IMR-90 (cell line): ENCODE data around the gene ARHGAP45. TPM values are rescaled to one million over a fixed set of nuclear protein-coding genes. Genes with fewer than 3 reads are reported as not detected.

ENCODE experiments used
- ATAC-seq: fragments of 200-7000 bp; cut with Tn5 transposase; 2 replicates; pipeline ENCODE4 v1.9.1; 2020; ENCODE audit warnings: low read depth, mild to moderate bottlenecking, moderate library complexity
- BruUV-seq: library from RNA; stranded (reverse); fragments of 400-500 nt; replicated peaks from 2 replicates; lab custom pipeline; 2021; lab: Mats Ljungman, UMichigan
- CTCF ChIA-PET: fragments of 300-600 bp; formaldehyde crosslinking; extraction: SDS; loops from one replicate; lab custom pipeline; 2021; ENCODE audit warnings: antibody characterized with exemption; lab: Yijun Ruan, JAX
- POLR2A ChIA-PET: fragments of 300-600 bp; sonication (Branson Sonifier 250); formaldehyde crosslinking; loops from one replicate; lab custom pipeline; 2022; ENCODE audit warnings: antibody characterized with exemption; ENCODE audit not compliant: unreplicated experiment; lab: Charles Lee
- DNase-seq: peaks from one replicate; pipeline ENCODE4 v3.0.0; 2013
- H2AFZ ChIP-seq: replicated peaks from 2 replicates; pipeline ENCODE3; 2013; ENCODE audit warnings: low read length, mild to moderate bottlenecking; ENCODE audit not compliant: poor library complexity
- H2AK5ac ChIP-seq: 2 replicates; pipeline ENCODE4 v1.6.1; 2013; ENCODE audit warnings: low read depth, low read length, inconsistent platforms
- H2AK9ac ChIP-seq: replicated peaks from 2 replicates; pipeline ENCODE3; 2013; ENCODE audit warnings: mild to moderate bottlenecking, low read depth, low read length, moderate library complexity; ENCODE audit not compliant: poor library complexity
- H2BK120ac ChIP-seq: 2 replicates; pipeline ENCODE4 v1.6.1; 2013; ENCODE audit warnings: low read depth, low read length, inconsistent platforms
- H2BK15ac ChIP-seq: 3 replicates; pipeline ENCODE4 v1.6.1; 2013; ENCODE audit warnings: low read depth, low read length, inconsistent platforms
- H2BK20ac ChIP-seq: 2 replicates; pipeline ENCODE4 v1.6.1; 2013; ENCODE audit warnings: low read depth, mild to moderate bottlenecking, inconsistent platforms, low read length, moderate library complexity
- H2BK5ac ChIP-seq: 2 replicates; pipeline ENCODE4 v1.6.1; 2013; ENCODE audit warnings: mild to moderate bottlenecking, low read depth, low read length, inconsistent platforms; ENCODE audit not compliant: poor library complexity, severe bottlenecking
- H3K14ac ChIP-seq: replicated peaks from 2 replicates; pipeline ENCODE4 v1.6.1; 2013; ENCODE audit warnings: low read depth, low read length, inconsistent platforms
- H3K18ac ChIP-seq: 2 replicates; pipeline ENCODE4 v1.6.1; 2013; ENCODE audit warnings: low read depth, low read length, control low read depth
- H3K23ac ChIP-seq: 2 replicates; pipeline ENCODE4 v1.6.1; 2013; ENCODE audit warnings: low read depth, low read length, inconsistent platforms
- H3K27ac ChIP-seq: 2 replicates; pipeline ENCODE4 v1.5.1; 2013; ENCODE audit warnings: mild to moderate bottlenecking, control low read depth, low read length; ENCODE audit not compliant: insufficient read depth
- H3K27me3 ChIP-seq: 2 replicates; pipeline ENCODE4 v1.6.1; 2013; ENCODE audit warnings: low read length; ENCODE audit not compliant: control insufficient read depth, insufficient read depth
- H3K36me3 ChIP-seq: 2 replicates; pipeline ENCODE4 v1.6.1; 2013; ENCODE audit warnings: low read length, mixed read lengths; ENCODE audit not compliant: control insufficient read depth, insufficient read depth
- H3K4ac ChIP-seq: 2 replicates; pipeline ENCODE4 v1.6.1; 2013; ENCODE audit warnings: low read depth, low read length, inconsistent platforms
- H3K4me1 ChIP-seq: 2 replicates; pipeline ENCODE4 v1.6.1; 2013; ENCODE audit warnings: low read length, mixed read lengths; ENCODE audit not compliant: control insufficient read depth, insufficient read depth
- H3K4me2 ChIP-seq: 2 replicates; pipeline ENCODE4 v1.6.1; 2013; ENCODE audit warnings: low read depth, mild to moderate bottlenecking, control low read depth, low read length, moderate library complexity
- H3K4me3 ChIP-seq: 2 replicates; pipeline ENCODE4 v1.5.1; 2013; ENCODE audit warnings: low read depth, mild to moderate bottlenecking, control low read depth, low read length, moderate library complexity; ENCODE audit not compliant: insufficient read depth
- H3K56ac ChIP-seq: 2 replicates; pipeline ENCODE4 v1.6.1; 2013; ENCODE audit warnings: low read length, inconsistent platforms; ENCODE audit not compliant: insufficient read depth; ENCODE audit errors: extremely low read depth
- H3K79me1 ChIP-seq, 2 experiments: 2 replicates each; pipeline ENCODE4 v1.6.1; 2013; ENCODE audit warnings: low read length in 2 of 2, inconsistent platforms in 1 of 2, low read depth in 1 of 2
- H3K9ac ChIP-seq: 2 replicates; pipeline ENCODE4 v1.6.1; 2013; ENCODE audit warnings: low read depth, low read length, control low read depth
- H3K9me1 ChIP-seq: 2 replicates; pipeline ENCODE4 v1.6.1; 2013; ENCODE audit warnings: low read length, inconsistent platforms; ENCODE audit not compliant: insufficient read depth
- H3K9me3 ChIP-seq: 2 replicates; pipeline ENCODE4 v1.6.1; 2013; ENCODE audit warnings: low read length; ENCODE audit not compliant: control insufficient read depth, insufficient read depth
- H4K20me1 ChIP-seq: 2 replicates; pipeline ENCODE4 v1.6.1; 2013; ENCODE audit warnings: low read length, inconsistent platforms; ENCODE audit not compliant: insufficient read depth
- H4K5ac ChIP-seq: 2 replicates; pipeline ENCODE4 v1.6.1; 2013; ENCODE audit warnings: mild to moderate bottlenecking, low read depth, low read length, control low read depth
- H4K8ac ChIP-seq, 2 experiments: 2 replicates each; pipeline ENCODE4 v1.6.1; 2013; ENCODE audit warnings: low read depth in 2 of 2, low read length in 2 of 2, control low read depth in 1 of 2, inconsistent platforms in 1 of 2
- H4K91ac ChIP-seq: 2 replicates; pipeline ENCODE4 v1.6.1; 2013; ENCODE audit warnings: low read depth, low read length, inconsistent platforms; ENCODE audit not compliant: insufficient read depth
- BHLHE40 ChIP-seq: fragments of 150-350 bp; IDR thresholded peaks from 2 replicates; pipeline ENCODE4 v1.6.1; 2016; ENCODE audit warnings: mild to moderate bottlenecking, low read depth, low read length
- CHD1 ChIP-seq: IDR thresholded peaks from 2 replicates; pipeline ENCODE4 v1.6.1; 2012; ENCODE audit warnings: low read depth, low read length, improper control_type of control experiment
- CTCF ChIP-seq: conservative IDR thresholded peaks from 2 replicates; pipeline ENCODE4 v1.5.1; 2012; ENCODE audit warnings: mild to moderate bottlenecking, low read depth, low read length, improper control_type of control experiment
- FOS ChIP-seq: fragments of 150-350 bp; IDR thresholded peaks from 2 replicates; pipeline ENCODE4 v1.6.1; 2016; ENCODE audit warnings: low read depth, low read length
- MAFK ChIP-seq: IDR thresholded peaks from 2 replicates; pipeline ENCODE4 v1.6.1; 2012; ENCODE audit warnings: low read depth, low read length, improper control_type of control experiment
- MAZ ChIP-seq: IDR thresholded peaks from 2 replicates; pipeline ENCODE4 v1.6.1; 2012; ENCODE audit warnings: low read depth, mild to moderate bottlenecking, low read length, improper control_type of control experiment, moderate library complexity, borderline replicate concordance
- RAD21 ChIP-seq: IDR thresholded peaks from 2 replicates; pipeline ENCODE4 v1.6.1; 2012; ENCODE audit warnings: low read length, improper control_type of control experiment
- WGBS, 2 experiments: methylation state at CpG; one replicate each; pipeline versions ENCODE4 v1.1.5 to v1.1.7; 2013; ENCODE audit warnings: missing lambda C conversion rate in 2 of 2; ENCODE audit not compliant: insufficient read length in 1 of 2; ENCODE audit errors: extremely low coverage in 2 of 2; 5-methylcytosine and 5-hydroxymethylcytosine counted together
- dilution Hi-C: fragments of 300-500 bp; cut with HindIII; formaldehyde crosslinking; loops from one replicate; pipeline ENCODE4 v1.14.3; 2018; ENCODE audit warnings: low sequenced_read_pairs; ENCODE audit not compliant: unreplicated experiment
- in situ Hi-C: fragments of 300-500 bp; cut with MboI; formaldehyde crosslinking; loops from 3 replicates; pipeline ENCODE4 v1.14.3; 2019; ENCODE audit warnings: low sequenced_read_pairs, inconsistent platforms, mixed read lengths
- intact Hi-C: fragments of 100-400 bp; cut with micrococcal nuclease; formaldehyde crosslinking; loops from 2 replicates; pipeline ENCODE4 v1.10.0; 2022
- polyA plus RNA-seq, 3 experiments: library from polyadenylated mRNA; depleted of rRNA; stranded (reverse); fragments of >200 nt; gene quantifications; 2 replicates each; pipeline ENCODE4 v1.2.3, GENCODE V29; 2012; ENCODE audit warnings: low replicate concordance in 1 of 3
- total RNA-seq: library from RNA; depleted of rRNA; stranded (reverse); fragments of >200 nt; gene quantifications from 2 replicates; pipeline ENCODE4 v1.2.3, GENCODE V29; 2012

The ARHGAP45 gene
- total and polyA plus RNA-seq, 2 of the 4 experiments (the other 2 are of a cell fraction) = 1.3 to 1.7 TPM

- Histone ChIP-seq H4K5ac (no peak overlapping the region), H2AK5ac (no peak overlapping the region), H4K20me1 (no peaks in the 10 kb centered on the region), H3K23ac (no peak overlapping the region), H3K27ac (no peak overlapping the region), H2BK5ac (no peak overlapping the region), H3K36me3 (peaks cover under 1% of the 10 kb centered on the region; the same call in 1 of the 2 replicates), H4K8ac (no peak overlapping the region), H3K4me1 (no peaks in the 10 kb centered on the region), H3K4ac (no peak overlapping the region), H3K9me3 (peaks cover 15% of the 10 kb centered on the region), H3K9ac (no peak overlapping the region), H3K9me1 (no peaks in the 10 kb centered on the region), H2BK120ac (no peak overlapping the region), H3K56ac (no peak overlapping the region), H2AK9ac (no peak overlapping the region), H2AFZ (peak overlapping the region; percentile 58), H3K79me1 (no peaks in the 10 kb centered on the region), H3K27me3 (no peaks in the 10 kb centered on the region), H3K4me2 (no peak overlapping the region), H4K91ac (no peak overlapping the region), H3K4me3 (no peak overlapping the region), H2BK20ac (no peak overlapping the region), H2BK15ac (no peak overlapping the region), H3K14ac (no peak overlapping the region), H3K18ac (no peak overlapping the region)
- in situ Hi-C loops = no loop called here
- TF ChIP-seq FOS (no peak), MAZ (no peak), RAD21 (no peak), BHLHE40 (no peak), CHD1 (no peak), CTCF (no peak), MAFK (no peak)
- ATAC-seq (no peak), DNase-seq (no peak)
- WGBS, 2 experiments = 85% methylated on average over 20 of the region's 31 CpGs; no CpG with 5 or more reads in 1 of the 2 experiments
- ChIA-PET CTCF (no interaction called here), POLR2A (no interaction called here)
- intact Hi-C loops = no loop called here
- no TSS peak for BruUV-seq
- dilution Hi-C loops = no loop called here
These were observed 15.8 kb upstream of the ARHGAP45 start for GRCh38 chr19:1050989-1051788.
